Astrocyte (in vitro differentiated cells and primary cell): ENCODE data around the gene DNAJC8. TPM values are rescaled to one million over a fixed set of nuclear protein-coding genes. Genes with fewer than 3 reads are reported as not detected.

ENCODE experiments used
- DNase-seq: peaks from one replicate; pipeline ENCODE4 v3.0.0-alpha.2; 2010; ENCODE audit warnings: low read depth
- FAIRE-seq: peaks from 2 replicates; lab custom pipeline; 2011; peaks lifted over from hg19 to GRCh38; lab: Jason Lieb, UNC
- H2AFZ ChIP-seq: 2 replicates; pipeline ENCODE4 v1.6.0; 2012; ENCODE audit warnings: low read depth, low read length, inconsistent platforms
- H3K27ac ChIP-seq: 2 replicates; pipeline ENCODE4 v1.5.1; 2011; ENCODE audit warnings: low read depth, low read length, inconsistent platforms
- H3K27me3 ChIP-seq: 2 replicates; pipeline ENCODE4 v1.6.0; 2011; ENCODE audit warnings: low read length, inconsistent platforms; ENCODE audit not compliant: insufficient read depth
- H3K36me3 ChIP-seq: 2 replicates; pipeline ENCODE4 v1.5.1; 2011; ENCODE audit warnings: low read length, inconsistent platforms; ENCODE audit not compliant: insufficient read depth
- H3K4me1 ChIP-seq: 2 replicates; pipeline ENCODE4 v1.5.1; 2011; ENCODE audit warnings: low read length, inconsistent platforms; ENCODE audit not compliant: insufficient read depth
- H3K4me2 ChIP-seq: 2 replicates; pipeline ENCODE4 v1.6.0; 2012; ENCODE audit warnings: low read length, inconsistent platforms
- H3K4me3 ChIP-seq: 2 replicates; pipeline ENCODE4 v1.5.1; 2011; ENCODE audit warnings: low read depth, mild to moderate bottlenecking, low read length, inconsistent platforms; ENCODE audit not compliant: insufficient read depth
- H3K79me2 ChIP-seq: 2 replicates; pipeline ENCODE4 v1.6.0; 2012; ENCODE audit warnings: mild to moderate bottlenecking, low read length, inconsistent platforms; ENCODE audit not compliant: insufficient read depth
- H3K9ac ChIP-seq: 2 replicates; pipeline ENCODE4 v1.6.0; 2012; ENCODE audit warnings: mild to moderate bottlenecking, low read length, inconsistent platforms
- H3K9me3 ChIP-seq: 2 replicates; pipeline ENCODE4 v1.5.1; 2012; ENCODE audit warnings: low read depth, mild to moderate bottlenecking, low read length, inconsistent platforms; ENCODE audit not compliant: insufficient read depth
- H4K20me1 ChIP-seq: 2 replicates; pipeline ENCODE4 v1.6.0; 2012; ENCODE audit warnings: low read length, inconsistent platforms; ENCODE audit not compliant: insufficient read depth
- H3K27ac Mint-ChIP-seq: one replicate; pipeline ENCODE4 v1.8.0; 2021; ENCODE audit warnings: mild to moderate bottlenecking, mixed read lengths; ENCODE audit not compliant: unreplicated experiment
- H3K27me3 Mint-ChIP-seq: one replicate; pipeline ENCODE4 v1.8.0; 2021; ENCODE audit warnings: low read depth, mixed read lengths; ENCODE audit not compliant: unreplicated experiment
- H3K36me3 Mint-ChIP-seq: one replicate; pipeline ENCODE4 v1.8.0; 2021; ENCODE audit warnings: low read depth, mixed read lengths; ENCODE audit not compliant: unreplicated experiment
- H3K4me1 Mint-ChIP-seq: one replicate; pipeline ENCODE4 v1.8.0; 2021; ENCODE audit warnings: low read depth, mixed read lengths; ENCODE audit not compliant: unreplicated experiment
- H3K4me3 Mint-ChIP-seq: one replicate; pipeline ENCODE4 v1.8.0; 2021; ENCODE audit warnings: mild to moderate bottlenecking, moderate library complexity, mixed read lengths; ENCODE audit not compliant: unreplicated experiment
- H3K9me3 Mint-ChIP-seq: one replicate; pipeline ENCODE4 v1.8.0; 2021; ENCODE audit warnings: mild to moderate bottlenecking, mixed read lengths; ENCODE audit not compliant: unreplicated experiment
- CTCF ChIP-seq: IDR thresholded peaks from 2 replicates; pipeline ENCODE4 v1.5.1; 2011; ENCODE audit warnings: low read depth, mild to moderate bottlenecking, inconsistent platforms, low read length, moderate library complexity; ENCODE audit not compliant: insufficient read depth
- EZH2 ChIP-seq: IDR thresholded peaks from 2 replicates; pipeline ENCODE4 v1.6.1; 2012; ENCODE audit warnings: mild to moderate bottlenecking, low read length, inconsistent platforms; ENCODE audit not compliant: insufficient read depth
- total RNA-seq: library from RNA; stranded (reverse); gene quantifications from 2 replicates; pipeline ENCODE4 v1.2.1, GENCODE V29; 2021

The DNAJC8 gene
- total RNA-seq, 1 donor from 2014 or later, result 91.3 TPM

DNA sequence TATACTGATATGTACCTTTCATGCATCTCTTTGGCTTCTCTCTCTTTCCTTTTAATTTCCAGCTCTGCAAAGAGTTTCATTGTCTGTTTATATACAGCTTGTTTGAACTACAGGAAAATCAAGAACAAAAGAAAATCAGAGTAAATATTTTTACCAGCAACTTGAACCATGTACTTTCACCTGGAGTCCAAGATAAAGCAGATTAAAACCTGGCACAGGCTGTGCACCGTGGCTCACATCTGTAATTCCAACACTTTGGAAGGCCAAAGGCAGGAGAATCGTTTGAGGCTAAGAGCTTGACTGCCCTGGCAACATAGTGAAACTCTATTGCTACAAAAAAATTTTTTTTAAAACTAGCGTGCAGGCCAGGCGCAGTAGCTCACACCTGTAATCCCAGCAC lies 27.6 kb downstream of the DNAJC8 start:
- Histone ChIP-seq H3K27ac (no peak overlapping the region), H4K20me1 (peaks cover 3% of the 10 kb centered on the region), H3K36me3 (peaks cover 42% of the 10 kb centered on the region), H2AFZ (no peak overlapping the region), H3K4me2 (no peak overlapping the region), H3K4me1 (no peaks in the 10 kb centered on the region), H3K4me3 (no peak overlapping the region), H3K27me3 (no peaks in the 10 kb centered on the region), H3K9me3 (no peaks in the 10 kb centered on the region), H3K9ac (no peak overlapping the region), H3K79me2 (no peaks in the 10 kb centered on the region)
- Mint-ChIP-seq H3K27me3 (no peaks in the 10 kb centered on the region), H3K27ac (no peak overlapping the region), H3K9me3 (no peaks in the 10 kb centered on the region), H3K4me3 (no peak overlapping the region), H3K4me1 (no peaks in the 10 kb centered on the region), H3K36me3 (peaks cover 7% of the 10 kb centered on the region)
- no peak for FAIRE-seq
- no peak for TF ChIP-seq CTCF
- no peak for TF ChIP-seq EZH2
- no peak for DNase-seq

- DNase-seq, result no peak
- Mint-ChIP-seq H3K27ac (no peak overlapping the region), H3K9me3 (no peaks in the 10 kb centered on the region), H3K36me3 (peaks cover 11% of the 10 kb centered on the region), H3K4me3 (no peak overlapping the region), H3K4me1 (peaks cover 7% of the 10 kb centered on the region), H3K27me3 (no peaks in the 10 kb centered on the region)
- peaks cover 47% of the 10 kb centered on the region for H3K36me3 ChIP-seq
- no peak overlapping the region for H3K9ac ChIP-seq
- no peaks in the 10 kb centered on the region for H3K27me3 ChIP-seq
- no peaks in the 10 kb centered on the region for H4K20me1 ChIP-seq
- no peak overlapping the region for H2AFZ ChIP-seq
- TF ChIP-seq EZH2 (no peak), CTCF (no peak)
- FAIRE-seq, result no peak
- H3K4me1 ChIP-seq, result peaks cover 5% of the 10 kb centered on the region
- H3K27ac ChIP-seq, result no peak overlapping the region
- H3K9me3 ChIP-seq, result no peaks in the 10 kb centered on the region
- H3K4me3 ChIP-seq, result no peak overlapping the region
- H3K79me2 ChIP-seq, result no peaks in the 10 kb centered on the region
- no peak overlapping the region for H3K4me2 ChIP-seq
These were observed 32.5 kb downstream of the DNAJC8 start for GRCh38 chr1:28200234-28200873.
